GM21367 (cell line): ENCODE data around the gene HARBI1.

ENCODE experiments used
- ATAC-seq: cut with Tn5 transposase; IDR thresholded peaks from one replicate; pipeline ENCODE4 v1.9.1; 2021; ENCODE audit not compliant: unreplicated experiment

Gene HARBI1

GRCh38 chr11:46555267-46556054 is 61.6 kb downstream of the HARBI1 start:
- ATAC-seq, result no peak

- no peak for ATAC-seq
Observed at GRCh38 chr11:46554213-46555147, 62.5 kb downstream of the HARBI1 start.

- no peak for ATAC-seq
Observed at GRCh38 chr11:46553814-46554212, 63.2 kb downstream of the HARBI1 start.
